Ascending aorta (tissue), 2 donors: ENCODE results near the gene MT1B. TPM values are rescaled to one million over a fixed set of nuclear protein-coding genes. Genes with fewer than 3 reads are reported as not detected.

Source experiments
- DNase-seq, 2 donors: peaks; one replicate each; pipeline ENCODE4 v3.0.0-alpha.2; 2019; ENCODE audit warnings: low spot score in 2 of 2
- H3K27ac ChIP-seq, 2 donors: fragments of 200-600 bp; sonication (generic); one replicate each; pipeline ENCODE4 v1.5.1; 2016 to 2017; ENCODE audit warnings: mild to moderate bottlenecking in 1 of 2
- H3K27me3 ChIP-seq: fragments of 200-600 bp; sonication (generic); one replicate; pipeline ENCODE4 v1.5.1; 2017
- H3K36me3 ChIP-seq, 2 donors: fragments of 200-600 bp; sonication (generic); one replicate each; pipeline ENCODE4 v1.5.1; 2016
- H3K4me1 ChIP-seq, 2 donors: fragments of 200-600 bp; sonication (generic); one replicate each; pipeline ENCODE4 v1.5.1; 2016 to 2017; ENCODE audit warnings: mild to moderate bottlenecking in 1 of 2
- H3K4me3 ChIP-seq, 2 donors: fragments of 200-600 bp; sonication (generic); one replicate each; pipeline ENCODE4 v1.5.1; 2016 to 2017; ENCODE audit warnings: mild to moderate bottlenecking in 1 of 2
- H3K9me3 ChIP-seq, 2 donors: fragments of 200-600 bp; sonication (generic); one replicate each; pipeline ENCODE4 v1.5.1; 2016
- CTCF ChIP-seq, 3 experiments: fragments of 200-600 bp in 2 of 3; fragments of 450-650 bp in 1 of 3; sonication (generic) in 2 of 3; IDR thresholded peaks; one replicate each; pipeline ENCODE4 v1.5.1; 2016 to 2019; ENCODE audit warnings: antibody characterized with exemption in 3 of 3, mild to moderate bottlenecking in 1 of 3, moderate library complexity in 1 of 3
- intact Hi-C: fragments of 100-400 bp; cut with DNase I; formaldehyde crosslinking; loops from one replicate; pipeline ENCODE4 v1.15.1; 2023
- total RNA-seq: library from RNA; depleted of rRNA; stranded (reverse); fragments of >200 nt; gene quantifications from one replicate; pipeline ENCODE4 v1.1.0, GENCODE V29; 2016

MT1B gene
- total RNA-seq, 1 donor from 2014 or later: not detected

- peak overlapping the region; percentile 71 to 82 for H3K4me3 ChIP-seq
- intact Hi-C loops: loop anchor here (5.0 kb wide), 2 partner anchors 434 to 676 kb away; partner anchors contain the start of gene GNAO1
- H3K36me3 ChIP-seq: no peaks in the 10 kb centered on the region
- no peak for TF ChIP-seq CTCF (IDR thresholded peaks at IDR 0.05)
- H3K27me3 ChIP-seq: no peaks in the 10 kb centered on the region
- no peak for DNase-seq
- no peaks in the 10 kb centered on the region for H3K9me3 ChIP-seq
- H3K27ac ChIP-seq: peak overlapping the region; percentile 96
- H3K4me1 ChIP-seq: peaks cover 4 to 6% of the 10 kb centered on the region in 2 donors
Observed at GRCh38 chr16:56626685-56627084, 25.0 kb upstream of the MT1B start.

- Histone ChIP-seq H3K4me1 (peaks cover 6 to 16% of the 10 kb centered on the region in 2 donors), H3K27me3 (no peaks in the 10 kb centered on the region), H3K27ac (peak overlapping the region; percentile 85 to 96), H3K9me3 (no peaks in the 10 kb centered on the region), H3K36me3 (no peaks in the 10 kb centered on the region), H3K4me3 (no peak overlapping the region)
- TF ChIP-seq CTCF (IDR thresholded peaks at IDR 0.05): no peak
- intact Hi-C loops: loop anchor here (5.0 kb wide), 2 partner anchors 436 to 674 kb away; partner anchors contain the start of gene GNAO1
- no peak for DNase-seq
Observed at GRCh38 chr16:56628486-56629350, 23.0 kb upstream of the MT1B start.

GRCh38 chr16:56629531-56629930, 22.2 kb upstream of the MT1B start:
- Histone ChIP-seq H3K4me1 (peaks cover 6 to 16% of the 10 kb centered on the region in 2 donors), H3K9me3 (no peaks in the 10 kb centered on the region), H3K4me3 (no peak overlapping the region), H3K27me3 (no peaks in the 10 kb centered on the region), H3K27ac (peak overlapping the region; percentile 85 to 96), H3K36me3 (no peaks in the 10 kb centered on the region)
- DNase-seq: no peak
- TF ChIP-seq CTCF (IDR thresholded peaks at IDR 0.05): no peak
- intact Hi-C loops: loop anchor here (5.0 kb wide), 2 partner anchors 437 to 673 kb away; partner anchors contain the start of gene GNAO1

- no peaks in the 10 kb centered on the region for H3K36me3 ChIP-seq
- no peak for DNase-seq
- no peaks in the 10 kb centered on the region for H3K9me3 ChIP-seq
- peaks cover 6 to 12% of the 10 kb centered on the region in 2 donors for H3K4me1 ChIP-seq
- intact Hi-C loops: loop anchor here (10.0 kb wide), 1 partner anchor 555 kb away; the partner anchor contains the start of genes PSME3IP1 and RSPRY1
- peak overlapping the region in 1 of 2 donors; percentile 85 for H3K27ac ChIP-seq
- TF ChIP-seq CTCF (IDR thresholded peaks at IDR 0.05): no peak
- no peaks in the 10 kb centered on the region for H3K27me3 ChIP-seq
- H3K4me3 ChIP-seq: no peak overlapping the region
Observed at GRCh38 chr16:56630134-56630533, 21.6 kb upstream of the MT1B start.

DNA sequence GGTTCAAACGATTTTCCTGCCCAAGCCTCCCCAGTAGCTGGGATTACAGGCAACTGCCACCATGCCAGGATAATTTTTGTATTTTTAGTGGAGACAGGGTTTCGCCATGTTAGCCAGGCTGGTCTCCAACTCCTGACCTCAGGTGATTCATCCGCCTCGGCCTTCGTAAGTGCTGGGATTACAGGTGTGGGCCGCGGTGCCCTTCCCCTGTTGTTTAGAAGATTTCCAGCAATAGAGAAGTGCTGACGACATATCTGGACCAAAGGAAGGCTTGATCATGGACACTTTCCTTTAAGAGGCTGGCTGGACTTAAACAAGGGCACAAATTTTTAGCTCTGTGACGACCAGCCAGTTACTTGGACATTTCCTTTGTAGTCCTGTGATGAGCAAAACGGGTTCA, 20.5 kb upstream of the MT1B start:
- Histone ChIP-seq H3K27ac (peak overlapping the region; percentile 88 to 96), H3K36me3 (no peaks in the 10 kb centered on the region), H3K4me3 (no peak overlapping the region), H3K9me3 (no peaks in the 10 kb centered on the region), H3K4me1 (peaks cover 6 to 12% of the 10 kb centered on the region in 2 donors), H3K27me3 (no peaks in the 10 kb centered on the region)
- no peak for DNase-seq
- intact Hi-C loops: loop anchor here (10.0 kb wide), 1 partner anchor 554 kb away; the partner anchor contains the start of genes PSME3IP1 and RSPRY1
- no peak for TF ChIP-seq CTCF (IDR thresholded peaks at IDR 0.05)
